ENCODE results near the gene IFRD1. TPM values are rescaled to one million over a fixed set of nuclear protein-coding genes. Genes with fewer than 3 reads are reported as not detected.
A peak's percentile ranks its signal among the peaks of the same experiment; 100 is the strongest.

The IFRD1 gene
- total RNA-seq, 4 donors from 2014 or later, result 36.9 to 51.5 (median 48.0) TPM

DNA sequence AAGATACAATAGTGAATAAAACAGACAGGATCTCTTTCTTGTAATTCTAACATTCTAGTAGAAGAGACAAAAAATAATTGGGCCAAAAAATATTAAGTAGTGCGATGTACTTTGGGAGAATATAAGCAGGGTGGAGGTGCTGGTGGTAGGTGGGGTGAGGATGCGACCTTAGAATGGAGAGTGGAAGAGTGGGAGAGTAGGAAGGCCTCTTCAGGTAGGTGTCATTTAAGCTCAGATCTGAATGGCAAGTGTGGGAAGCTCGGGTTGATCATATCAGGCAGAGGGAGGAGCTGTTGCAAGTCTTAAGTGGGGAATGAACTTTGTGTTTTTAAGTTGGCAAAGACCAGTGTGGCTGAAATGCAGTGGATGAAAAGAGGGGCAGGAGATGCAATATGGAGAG, 3.8 kb upstream of the IFRD1 start:
- Histone ChIP-seq H3K4me1 (peaks cover 7 to 9% (median 8%) of the 10 kb centered on the region in 4 donors), H3K27me3 (no peaks in the 10 kb centered on the region), H3K27ac (replicated peaks in 1 of 4) (no peak overlapping the region), H3K4me3 (no peak overlapping the region), H3K9me3 (no peaks in the 10 kb centered on the region), H3K36me3 (no peaks in the 10 kb centered on the region)
- WGBS, result 86% methylated on average over 3 of the region's 3 CpGs
- intact Hi-C loops (cut with DNase I), result no loop called here
- no peak for DNase-seq (ENCODE audit: extremely low spot score)
- TF ChIP-seq EP300 (IDR thresholded peaks at IDR 0.05) (no peak), POLR2A (IDR thresholded peaks at IDR 0.05; ENCODE audit: low read depth) (no peak), POLR2AphosphoS5 (IDR thresholded peaks at IDR 0.05) (no peak), CTCF (IDR thresholded peaks at IDR 0.05) (no peak)

GRCh38 chr7:112447406-112447805, 2.9 kb upstream of the IFRD1 start:
- H3K36me3 ChIP-seq, result no peaks in the 10 kb centered on the region
- WGBS, result 80% methylated on average over 3 of the region's 3 CpGs
- H3K27me3 ChIP-seq, result no peaks in the 10 kb centered on the region
- H3K9me3 ChIP-seq, result no peaks in the 10 kb centered on the region
- peaks cover 11 to 18% (median 17%) of the 10 kb centered on the region in 4 donors for H3K4me1 ChIP-seq
- H3K27ac ChIP-seq (replicated peaks in 1 of 4), result no peak overlapping the region
- no peak overlapping the region for H3K4me3 ChIP-seq
- intact Hi-C loops (cut with DNase I), result no loop called here
- TF ChIP-seq EP300 (IDR thresholded peaks at IDR 0.05), result no peak
- no peak for DNase-seq (ENCODE audit: extremely low spot score)

DNA sequence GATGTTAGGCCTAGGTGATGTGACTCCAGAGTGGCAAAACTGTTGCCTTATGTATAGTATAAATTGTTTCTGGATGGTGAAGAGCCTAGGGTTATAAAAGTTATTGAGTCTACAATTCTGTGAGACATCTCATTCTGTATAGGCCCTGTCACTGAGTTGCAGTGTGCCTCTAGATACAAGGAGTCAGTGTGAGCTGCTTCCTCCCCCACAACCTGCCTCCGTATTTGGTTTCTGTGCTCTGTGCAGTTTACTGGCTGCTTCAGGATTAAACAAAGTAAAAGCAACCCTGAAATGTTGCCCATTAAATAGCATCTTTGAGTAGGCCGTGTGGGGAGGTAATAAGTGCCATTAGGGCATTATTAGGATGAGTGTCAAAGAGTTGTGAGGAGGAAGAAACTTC, 1.9 kb upstream of the IFRD1 start:
- Histone ChIP-seq H3K27me3 (no peaks in the 10 kb centered on the region), H3K27ac (replicated peaks in 1 of 4) (no peak overlapping the region), H3K9me3 (no peaks in the 10 kb centered on the region), H3K4me1 (peaks cover 20 to 28% (median 26%) of the 10 kb centered on the region in 4 donors), H3K36me3 (no peaks in the 10 kb centered on the region), H3K4me3 (no peak overlapping the region)
- TF ChIP-seq POLR2AphosphoS5 (IDR thresholded peaks at IDR 0.05) (no peak), EP300 (IDR thresholded peaks at IDR 0.05) (no peak), CTCF (IDR thresholded peaks at IDR 0.05) (no peak), POLR2A (IDR thresholded peaks at IDR 0.05; ENCODE audit: low read depth) (no peak)
- DNase-seq (ENCODE audit: extremely low spot score), result no peak
- intact Hi-C loops (cut with DNase I), result no loop called here
- 91% methylated on average over 2 of the region's 2 CpGs for WGBS

DNA sequence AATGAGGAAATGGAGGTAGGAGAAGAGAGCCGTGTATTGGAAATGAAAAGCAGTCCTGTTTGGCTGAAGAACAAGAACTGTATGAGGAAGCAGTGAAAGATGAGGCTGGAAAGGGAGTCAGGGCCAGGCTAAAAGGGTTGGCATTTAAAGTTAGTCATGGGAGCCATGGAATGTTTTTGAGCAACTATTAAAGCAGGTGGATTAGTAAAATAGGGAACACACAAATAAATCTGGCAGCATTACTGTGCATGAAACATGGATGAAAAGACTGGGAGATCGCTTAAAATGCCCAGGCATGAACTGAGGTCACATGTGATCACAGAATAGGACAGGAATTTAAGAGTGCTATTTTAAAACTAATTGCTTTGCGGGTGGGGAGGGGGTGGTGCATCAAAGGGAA, 1.4 kb upstream of the IFRD1 start:
- intact Hi-C loops (cut with DNase I), result no loop called here
- 77% methylated on average over 3 of the region's 3 CpGs for WGBS

DNA sequence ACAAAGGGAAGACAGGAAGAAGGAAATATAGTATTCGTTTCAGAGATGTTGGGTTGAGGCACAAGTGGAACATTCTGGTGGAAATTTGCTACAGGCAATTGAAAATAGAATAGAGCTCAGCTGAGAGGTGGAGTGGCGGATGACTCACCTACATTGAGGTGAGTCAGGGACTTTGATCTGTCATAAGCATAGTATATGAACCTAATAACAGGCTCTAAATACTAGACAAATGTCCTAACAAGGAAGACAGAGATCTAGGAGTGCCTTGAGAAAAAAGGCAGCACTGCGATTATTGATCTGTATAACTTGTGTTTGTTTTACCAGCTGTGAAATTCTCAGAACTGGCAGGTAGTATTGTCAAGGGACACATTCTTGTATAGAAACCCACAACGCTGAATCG, 907 bp upstream of the IFRD1 start:
- peak overlapping the region; percentile 99 to 100 (median 100) for H3K27ac ChIP-seq (replicated peaks in 1 of 4)
- intact Hi-C loops (cut with DNase I), result no loop called here
- WGBS, result 43% methylated on average over 5 of the region's 5 CpGs

More for the DNA sequence above, 1.4 kb upstream of the IFRD1 start:
- H3K36me3 ChIP-seq, result no peaks in the 10 kb centered on the region
- DNase-seq (ENCODE audit: extremely low spot score), result no peak
- peaks cover 25 to 33% (median 32%) of the 10 kb centered on the region in 4 donors for H3K4me1 ChIP-seq
- H3K27ac ChIP-seq (replicated peaks in 1 of 4), result peak overlapping the region in 1 of 4 donors; percentile 24
- H3K9me3 ChIP-seq, result no peaks in the 10 kb centered on the region
- TF ChIP-seq CTCF (IDR thresholded peaks at IDR 0.05), result no peak
- TF ChIP-seq POLR2AphosphoS5 (IDR thresholded peaks at IDR 0.05), result no peak
- TF ChIP-seq EP300 (IDR thresholded peaks at IDR 0.05), result no peak
- TF ChIP-seq POLR2A (IDR thresholded peaks at IDR 0.05; ENCODE audit: low read depth), result no peak
- no peak overlapping the region for H3K4me3 ChIP-seq
- no peaks in the 10 kb centered on the region for H3K27me3 ChIP-seq

More for the DNA sequence above, 907 bp upstream of the IFRD1 start:
- Histone ChIP-seq H3K27me3 (no peaks in the 10 kb centered on the region), H3K9me3 (no peaks in the 10 kb centered on the region), H3K4me1 (peaks cover 30 to 38% (median 36%) of the 10 kb centered on the region in 4 donors), H3K36me3 (no peaks in the 10 kb centered on the region), H3K4me3 (peak overlapping the region; percentile 84 to 100 (median 95))
- TF ChIP-seq EP300 (IDR thresholded peaks at IDR 0.05) (no peak), POLR2AphosphoS5 (IDR thresholded peaks at IDR 0.05) (no peak), CTCF (IDR thresholded peaks at IDR 0.05) (no peak), POLR2A (IDR thresholded peaks at IDR 0.05; ENCODE audit: low read depth) (no peak)
- DNase-seq (ENCODE audit: extremely low spot score), result no peak
